ENCODE measurements around the gene HS3ST3A1.

HS3ST3A1 gene

DNA sequence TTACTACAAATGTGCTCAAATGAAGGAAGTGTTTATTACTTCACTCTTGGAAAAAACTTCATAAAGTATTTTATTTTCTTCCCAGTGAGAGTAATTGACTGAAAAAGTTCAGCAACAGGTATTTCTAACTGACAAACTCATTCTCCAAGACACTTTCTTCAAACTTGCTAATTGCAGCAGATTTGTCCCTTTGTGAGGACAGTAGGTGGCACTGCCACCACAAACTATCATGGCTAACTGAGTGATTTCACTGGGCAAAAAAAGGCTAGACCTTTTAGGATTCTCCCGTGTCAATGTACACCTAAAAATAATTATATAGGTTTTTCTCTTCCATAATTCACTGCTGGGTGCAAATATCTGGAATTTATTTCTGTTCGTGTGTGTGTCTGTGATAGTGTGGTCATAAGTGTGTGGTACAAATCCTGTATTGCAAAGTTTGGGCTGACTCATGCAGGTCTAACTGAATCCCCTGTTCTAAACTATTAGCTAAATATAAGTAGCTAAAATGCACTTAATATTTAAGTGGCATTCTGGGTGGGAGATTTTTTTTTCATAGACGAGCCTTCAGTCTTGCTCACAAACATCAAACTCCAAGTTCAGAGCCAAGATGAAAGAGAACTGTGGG is 3.9 kb downstream of the HS3ST3A1 start:
- DNase-seq: no peak

DNA sequence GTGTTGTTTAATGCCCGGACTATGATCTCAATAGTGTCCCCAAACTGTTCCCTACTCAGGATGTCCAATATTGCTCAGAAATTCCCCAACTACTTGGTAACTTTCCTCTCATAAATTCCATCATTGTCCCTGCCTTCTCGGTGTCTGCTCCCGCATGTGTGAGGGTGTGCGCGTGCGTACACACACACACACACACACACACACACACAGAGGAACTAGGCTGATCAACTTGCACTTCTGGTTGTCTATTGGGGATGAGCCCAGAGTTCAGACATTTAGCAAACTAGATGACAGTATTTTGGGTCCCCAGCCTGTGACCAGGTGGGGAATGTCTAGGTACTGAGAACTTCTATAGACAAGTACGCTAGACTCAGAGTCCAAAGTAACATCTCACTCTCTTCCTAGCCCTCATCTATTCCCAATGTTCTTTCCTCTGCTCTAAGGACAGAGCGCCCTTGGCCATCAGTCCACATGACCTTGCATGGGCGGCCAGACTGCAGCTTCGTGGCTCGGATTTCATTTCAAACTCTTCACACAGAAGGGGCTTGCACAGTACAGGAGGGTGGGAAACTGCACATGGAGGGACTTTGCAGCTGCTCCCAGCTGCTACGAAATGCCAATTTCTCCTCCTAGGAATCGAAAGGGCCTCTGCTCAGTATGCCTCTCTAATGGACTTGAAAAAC is 5.3 kb downstream of the HS3ST3A1 start:
- no peak for DNase-seq

- no peak for DNase-seq
Observed at GRCh38 chr17:13595599-13595899, 6.2 kb downstream of the HS3ST3A1 start.

- DNase-seq: peak; percentile 18
Observed at GRCh38 chr17:13594762-13595598, 6.7 kb downstream of the HS3ST3A1 start.

DNA sequence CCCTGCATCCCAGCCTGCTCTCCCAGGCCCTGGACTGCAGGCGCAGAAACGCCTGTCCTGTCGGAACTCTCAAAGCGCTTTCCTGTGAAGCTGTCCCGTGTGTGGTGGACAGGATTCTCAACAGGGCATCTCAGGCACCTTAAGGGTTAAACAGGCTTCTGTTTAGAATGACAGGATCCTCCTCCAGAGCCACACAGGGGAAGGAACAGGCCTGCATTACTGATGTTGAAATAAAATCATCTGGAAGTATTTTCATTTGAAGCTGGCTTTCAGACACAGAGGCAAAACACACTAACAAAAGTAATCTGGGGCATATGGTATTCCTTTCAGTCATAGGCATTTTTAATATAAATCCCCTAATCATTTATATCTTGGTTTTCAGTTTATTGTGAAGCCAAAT is 7.4 kb downstream of the HS3ST3A1 start:
- DNase-seq: no peak

GRCh38 chr17:13593757-13594156 is 8.0 kb downstream of the HS3ST3A1 start:
- no peak for DNase-seq

DNA sequence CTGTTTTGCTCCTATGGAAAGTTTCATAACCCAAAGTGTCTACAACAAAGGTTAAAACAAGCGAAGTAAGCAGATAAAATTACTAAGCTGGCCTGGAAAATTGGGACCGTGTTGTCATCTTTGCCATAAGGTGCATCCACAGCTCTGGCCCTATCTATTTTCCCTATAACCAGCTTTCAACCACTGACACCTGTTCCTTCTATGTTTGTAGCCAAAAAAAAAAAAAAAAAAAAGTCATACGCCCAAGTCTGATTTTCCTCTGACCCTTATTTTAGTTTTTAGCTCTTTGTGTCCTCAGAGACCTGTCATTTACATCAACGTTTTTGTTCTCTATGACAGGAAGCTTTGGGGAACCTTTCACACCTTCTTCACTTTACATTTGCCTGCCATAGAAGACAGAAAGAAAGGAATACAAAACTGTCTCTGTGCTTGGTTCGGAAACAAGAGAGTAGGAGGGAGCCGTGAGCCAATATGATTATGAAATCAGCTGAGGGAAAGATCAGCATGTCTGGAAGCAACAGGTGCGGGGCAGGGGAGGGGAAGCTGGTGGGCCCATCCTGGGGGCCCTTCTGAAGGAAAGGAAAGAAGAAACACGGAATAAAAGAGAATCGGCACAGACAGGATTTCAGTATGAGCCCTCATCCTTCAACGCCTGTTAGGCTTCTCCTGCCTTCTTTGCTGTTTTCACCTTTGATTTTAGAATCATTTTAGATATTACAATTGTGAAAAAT is 8.5 kb downstream of the HS3ST3A1 start:
- no peak for DNase-seq

DNA sequence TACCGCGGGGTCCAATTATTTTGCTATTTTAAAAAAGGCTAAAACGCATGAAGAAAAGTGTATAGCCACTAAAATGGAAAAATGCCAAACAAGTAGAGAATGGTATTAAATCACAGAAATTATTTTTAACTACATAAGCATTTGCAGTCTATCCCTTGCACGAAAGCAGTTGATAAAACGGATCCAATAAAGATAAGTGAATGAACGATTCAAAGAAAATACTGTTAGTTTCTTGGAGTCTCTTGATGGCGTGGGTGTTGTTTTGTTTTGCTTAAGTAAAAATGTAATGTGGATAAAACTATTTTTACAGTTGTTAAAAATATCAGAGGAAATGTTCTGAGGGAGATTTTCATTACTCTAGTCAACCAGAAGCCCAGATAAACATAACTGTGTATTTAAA is 9.3 kb downstream of the HS3ST3A1 start:
- DNase-seq: no peak

DNA sequence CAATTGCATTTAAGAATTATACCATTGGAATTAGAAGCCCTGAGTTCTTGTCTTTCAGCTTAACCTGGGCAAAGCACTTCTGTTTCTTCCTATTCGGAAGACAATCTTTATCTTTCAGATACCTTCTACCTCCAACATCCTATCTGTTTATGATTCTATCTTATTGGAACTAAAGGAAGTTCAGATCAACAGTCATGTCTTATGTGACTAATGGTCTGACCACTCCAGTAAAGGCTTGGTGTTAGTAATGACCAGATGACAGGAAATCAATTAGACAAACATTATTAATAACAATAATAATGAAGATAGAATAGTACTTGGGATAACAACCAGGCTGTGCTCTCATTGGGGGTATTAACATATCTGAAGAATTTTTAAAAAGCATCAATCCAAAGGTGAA is 11.3 kb downstream of the HS3ST3A1 start:
- no peak for DNase-seq

DNA sequence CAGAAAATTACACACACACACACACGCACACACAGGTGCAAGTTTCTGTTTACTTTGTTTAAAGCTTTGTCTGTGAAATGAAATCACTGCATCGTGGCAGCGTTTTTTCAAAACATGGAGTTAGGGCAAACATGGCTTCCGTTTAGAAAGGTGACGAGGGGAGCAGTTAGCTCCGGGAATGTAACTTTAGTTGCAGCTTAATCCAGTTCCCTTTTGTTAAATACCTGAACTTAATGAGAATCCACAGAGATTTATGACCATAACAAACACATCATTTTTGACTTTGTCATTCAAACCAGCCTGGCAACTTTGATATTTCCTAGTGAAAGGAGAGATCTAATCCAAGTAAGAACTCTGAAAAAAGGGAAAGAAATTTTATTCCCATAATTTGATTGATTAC is 12.1 kb downstream of the HS3ST3A1 start:
- DNase-seq: no peak

GRCh38 chr17:13587487-13588338 is 14.0 kb downstream of the HS3ST3A1 start:
- DNase-seq: no peak

GRCh38 chr17:13584701-13585080 is 17.0 kb downstream of the HS3ST3A1 start:
- no peak for DNase-seq

DNA sequence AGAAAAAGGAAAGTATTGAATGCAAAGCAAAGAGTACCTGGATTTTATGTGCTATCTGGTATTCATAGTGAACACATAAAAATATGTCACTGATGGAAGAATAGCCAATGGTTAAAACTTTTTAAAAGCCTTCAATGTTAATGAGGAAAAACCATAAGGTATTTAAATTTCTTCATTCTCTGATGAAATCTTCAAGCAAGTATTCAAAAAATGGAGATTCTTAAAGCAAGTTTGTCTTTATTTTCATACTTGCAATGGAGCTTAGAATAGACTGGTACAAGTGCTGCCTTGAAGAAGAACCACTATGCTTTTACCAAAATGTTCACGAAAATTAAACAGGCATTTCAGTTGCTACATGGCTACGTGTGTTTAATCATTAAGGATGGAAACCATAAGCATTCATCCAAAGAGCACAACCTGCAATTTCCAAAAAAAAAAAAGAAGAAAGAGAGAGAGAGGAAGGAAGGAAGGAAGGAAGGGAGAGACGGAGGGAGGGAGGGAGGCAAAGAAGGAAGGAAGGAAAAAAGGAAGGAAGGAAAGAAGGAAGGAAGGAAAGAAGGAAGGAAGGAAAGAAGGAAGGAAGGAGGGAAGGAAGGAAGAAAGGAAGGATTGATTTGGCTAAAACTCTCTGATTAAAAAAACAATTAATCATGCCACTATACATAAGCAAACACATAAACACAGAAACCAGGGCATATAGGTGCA is 17.6 kb downstream of the HS3ST3A1 start:
- no peak for DNase-seq

DNA sequence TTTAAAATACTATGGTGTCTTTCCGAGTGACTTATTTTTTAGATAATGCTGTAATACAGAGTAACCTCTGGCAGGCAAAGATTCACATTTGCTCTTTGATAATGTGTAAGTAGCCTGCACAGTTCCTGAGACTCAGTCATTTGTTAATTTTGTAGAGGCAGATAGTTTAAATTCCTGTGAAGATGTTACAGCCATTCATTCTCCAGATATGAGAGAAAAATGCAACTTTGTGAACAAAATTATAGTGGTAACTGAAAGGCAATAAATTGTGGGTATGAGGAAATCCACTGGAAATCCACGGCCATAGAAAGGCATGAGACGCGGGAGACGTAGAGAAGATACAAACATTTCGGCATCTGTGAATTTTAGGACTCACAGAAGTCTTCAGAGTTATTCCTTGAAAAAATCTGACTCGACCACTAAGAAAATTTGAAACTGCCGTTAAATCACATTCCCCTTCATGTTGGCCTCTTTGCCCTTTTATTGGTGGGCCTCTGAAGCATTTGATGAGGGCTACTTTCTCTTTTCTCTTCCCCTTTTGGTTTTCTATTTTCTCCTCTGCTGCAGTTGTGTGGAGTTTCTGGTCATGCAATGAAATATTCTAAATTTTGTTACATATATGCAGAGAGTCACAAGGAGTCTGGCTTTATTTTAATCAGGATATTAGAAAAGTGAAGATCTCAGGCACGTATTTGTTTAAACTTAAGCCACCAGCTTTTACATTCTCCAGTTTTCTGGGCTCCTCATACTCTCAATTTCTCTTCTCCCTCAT is 18.8 kb downstream of the HS3ST3A1 start:
- DNase-seq: no peak

- no peak for DNase-seq
Observed at GRCh38 chr17:13581925-13582324, 19.8 kb downstream of the HS3ST3A1 start.

GRCh38 chr17:13580790-13581189 is 20.9 kb downstream of the HS3ST3A1 start:
- no peak for DNase-seq

GRCh38 chr17:13576661-13577526 is 24.8 kb downstream of the HS3ST3A1 start:
- no peak for DNase-seq

GRCh38 chr17:13575922-13576419 is 25.8 kb downstream of the HS3ST3A1 start:
- DNase-seq: no peak

- no peak for DNase-seq
Observed at GRCh38 chr17:13575466-13575865, 26.3 kb downstream of the HS3ST3A1 start.

GRCh38 chr17:13572581-13572980 is 29.1 kb downstream of the HS3ST3A1 start:
- DNase-seq: no peak
